Bone marrow (tissue), 2 donors: ENCODE results near the gene GTPBP4.
"Not testable (repeated sequence)": the region's sequence is repeated elsewhere in the genome, so short reads cannot be mapped to it uniquely, and the experiment has no call there.

Experiments used
- DNase-seq, 2 donors: peaks; one replicate each; lab custom pipeline; 2025; lab: John Stamatoyannopoulos, UW

Gene GTPBP4

DNA sequence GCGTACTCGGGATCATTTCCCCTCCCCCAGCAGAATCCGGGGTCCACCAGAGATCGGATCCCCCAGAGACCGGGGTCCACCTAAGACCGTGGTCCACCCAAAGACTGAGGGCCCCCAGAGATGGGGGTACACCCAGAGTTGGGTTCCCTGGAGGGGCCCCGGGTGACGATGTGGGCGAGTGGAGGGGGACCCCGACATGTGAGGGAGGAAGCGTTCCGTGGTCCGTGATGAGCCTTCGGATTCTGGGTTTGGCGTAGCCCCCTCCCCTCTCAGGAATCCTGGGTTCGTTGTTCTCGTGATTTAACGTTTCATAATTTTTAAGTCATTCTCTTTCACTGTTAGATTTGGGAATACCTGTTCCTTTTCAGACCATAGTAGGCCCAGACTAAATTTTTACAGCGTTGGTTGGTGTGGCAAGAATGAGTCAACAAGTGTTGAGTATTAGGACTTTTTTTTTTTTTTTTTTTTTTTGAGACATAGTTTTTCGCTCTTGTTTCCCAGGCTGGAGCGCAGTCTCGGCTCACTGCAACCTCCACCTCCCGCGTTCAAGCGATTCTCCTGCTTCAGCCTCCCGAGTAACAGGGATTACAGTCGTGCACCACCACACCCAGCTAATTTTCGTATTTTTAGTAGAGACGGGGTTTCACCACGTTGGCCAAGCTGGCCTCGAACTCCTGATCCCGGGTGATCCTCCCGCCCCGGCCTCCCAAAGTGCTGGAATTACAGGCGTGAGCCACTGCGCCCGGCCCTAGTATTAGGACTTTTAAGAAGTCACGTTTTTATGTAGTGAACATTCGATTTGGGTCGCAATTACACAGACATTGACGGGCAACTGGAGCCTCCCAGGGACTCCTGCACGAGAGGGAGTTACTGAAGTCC is 672 bp downstream of the GTPBP4 start:
- DNase-seq: no peak

- no peak for DNase-seq
Measured at GRCh38 chr10:990808-991207, 2.6 kb downstream of the GTPBP4 start.

DNA sequence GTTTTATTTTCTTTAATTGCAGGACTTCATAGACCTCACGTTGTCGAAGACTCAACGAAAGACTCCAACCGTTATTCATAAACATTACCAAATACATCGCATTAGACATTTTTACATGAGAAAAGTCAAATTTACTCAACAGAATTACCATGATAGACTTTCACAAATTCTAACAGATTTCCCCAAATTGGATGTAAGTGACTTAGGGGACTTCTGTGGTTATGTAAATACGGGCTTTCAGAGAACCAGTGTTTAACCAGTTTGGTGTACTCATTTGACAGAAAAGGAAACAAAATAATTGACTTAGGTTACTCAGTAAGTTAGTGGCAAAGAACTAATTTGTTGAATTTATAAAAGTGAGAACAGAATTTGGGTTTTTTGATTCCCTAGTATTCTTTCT is 4.2 kb downstream of the GTPBP4 start:
- DNase-seq: no peak

GRCh38 chr10:992871-993270 is 4.6 kb downstream of the GTPBP4 start:
- DNase-seq: no peak

GRCh38 chr10:994836-995558 is 6.8 kb downstream of the GTPBP4 start:
- no peak for DNase-seq

DNA sequence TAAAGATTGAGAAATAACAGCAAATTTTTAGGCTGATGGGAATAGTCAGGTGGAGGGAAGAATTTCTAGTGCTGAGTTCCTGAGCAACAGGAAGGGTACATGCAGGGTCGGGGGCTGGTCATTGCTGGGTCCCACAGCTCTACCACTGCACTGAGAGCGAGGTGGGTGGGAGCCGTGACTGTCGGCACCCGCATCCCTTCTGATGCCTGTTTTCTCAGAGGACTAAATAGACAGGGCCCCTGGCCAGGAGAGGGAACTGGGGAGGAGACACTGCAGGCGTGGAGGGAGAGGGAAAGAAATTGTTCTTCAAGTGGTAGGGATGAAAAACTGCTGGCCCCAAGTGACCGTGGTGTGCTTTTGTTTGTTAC is 7.3 kb downstream of the GTPBP4 start:
- no peak for DNase-seq

- DNase-seq: no peak
Measured at GRCh38 chr10:996031-996430, 7.8 kb downstream of the GTPBP4 start.

DNA sequence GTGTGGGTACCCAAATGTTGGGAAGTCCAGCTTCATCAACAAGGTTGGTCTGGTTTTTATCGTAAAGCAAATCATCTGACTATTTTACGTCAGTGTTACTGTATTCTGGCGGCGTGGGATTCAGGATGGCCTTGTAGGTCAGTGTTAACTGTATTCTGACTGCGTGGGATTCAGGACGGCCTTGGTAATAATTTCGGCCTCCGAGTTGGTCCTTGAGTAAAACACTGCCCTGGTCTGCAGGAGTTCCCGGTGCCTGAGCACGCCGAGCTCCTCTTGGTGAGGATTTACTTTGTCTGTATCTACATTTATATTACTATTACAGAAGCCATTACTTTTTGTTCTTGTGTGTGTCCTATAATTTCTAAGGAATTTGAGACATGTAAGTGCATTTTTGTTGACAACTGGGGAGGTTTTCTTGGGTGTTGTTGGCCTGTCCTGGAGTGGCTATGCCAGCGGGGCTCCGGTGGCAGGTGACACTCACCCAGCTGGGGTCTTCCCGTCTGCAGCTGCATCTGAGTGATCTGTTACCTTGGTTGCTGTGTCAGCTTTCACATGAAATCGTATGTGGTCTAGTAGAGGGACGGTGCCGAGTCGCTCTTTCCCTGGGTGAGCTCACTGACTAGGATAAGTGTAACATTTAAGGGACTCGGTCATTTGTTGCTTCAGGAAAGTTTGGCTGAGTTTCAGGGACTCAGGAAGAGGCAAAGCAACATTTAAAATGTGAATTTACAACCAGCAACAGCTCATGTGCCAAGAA is 9.2 kb downstream of the GTPBP4 start:
- DNase-seq: no peak

- no peak for DNase-seq
Measured at GRCh38 chr10:1002425-1003006, 14.3 kb downstream of the GTPBP4 start.

GRCh38 chr10:1003884-1004670 is 15.8 kb downstream of the GTPBP4 start:
- no peak for DNase-seq

DNA sequence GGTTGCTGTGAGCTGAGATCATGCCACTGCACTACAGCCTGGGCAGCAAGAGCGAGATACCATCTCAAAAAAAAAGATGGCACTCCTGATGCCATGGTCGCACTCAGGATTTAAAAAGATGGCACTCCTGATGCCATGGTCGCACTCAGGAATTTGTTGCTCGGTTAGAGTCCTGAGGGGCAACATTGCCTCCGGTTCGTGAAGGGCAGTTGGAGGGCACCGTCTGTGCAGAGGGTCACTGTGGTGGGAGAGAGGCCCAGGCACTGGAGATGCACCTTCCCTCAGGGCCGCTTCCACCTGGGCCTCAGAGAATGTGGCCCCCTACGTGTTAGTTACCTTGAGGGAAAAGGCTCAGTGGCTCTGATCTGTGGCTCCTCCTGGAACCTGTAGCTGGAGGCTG is 18.3 kb downstream of the GTPBP4 start:
- no peak for DNase-seq

DNA sequence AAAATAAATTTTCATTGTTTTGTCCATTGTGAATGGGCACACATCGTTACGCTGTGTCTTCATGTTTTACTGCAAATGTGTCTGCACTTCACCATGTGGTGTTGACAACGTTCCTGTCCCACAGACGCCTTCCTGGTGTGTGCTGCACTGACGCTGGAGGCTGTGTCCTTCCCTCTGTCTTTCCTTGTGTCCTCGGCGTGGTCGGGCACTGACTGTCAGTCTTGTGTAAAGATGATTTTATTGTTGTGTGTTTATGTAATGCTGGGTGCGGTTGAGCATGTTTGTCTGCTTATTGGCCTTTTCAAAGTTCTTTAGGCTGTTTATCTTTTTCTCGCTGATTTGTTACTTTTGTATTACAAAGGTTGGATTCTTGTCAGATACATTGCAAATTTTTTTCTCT is 19.3 kb downstream of the GTPBP4 start:
- DNase-seq: no peak

GRCh38 chr10:1009071-1009494 is 20.8 kb downstream of the GTPBP4 start:
- DNase-seq: no peak

DNA sequence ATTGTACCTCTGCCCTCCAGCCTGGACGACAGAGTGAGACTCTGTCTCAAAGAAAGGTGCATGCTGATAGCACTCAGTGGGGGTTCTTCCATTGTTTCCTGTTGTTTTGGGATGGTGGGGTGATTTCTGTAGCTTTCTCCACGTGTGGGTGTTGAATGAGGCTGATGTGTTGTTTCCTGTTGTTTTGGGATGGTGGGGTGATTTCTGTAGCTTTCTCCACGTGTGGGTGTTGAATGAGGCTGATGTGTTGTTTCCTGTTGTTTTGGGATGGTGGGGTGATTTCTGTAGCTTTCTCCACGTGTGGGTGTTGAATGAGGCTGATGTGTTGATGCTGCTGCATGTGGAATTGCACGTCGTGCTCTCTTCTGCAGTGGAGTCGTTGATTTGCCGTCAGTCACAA is 21.7 kb downstream of the GTPBP4 start:
- not testable (repeated sequence) for DNase-seq

GRCh38 chr10:1010703-1011102 is 22.5 kb downstream of the GTPBP4 start:
- DNase-seq: no peak

DNA sequence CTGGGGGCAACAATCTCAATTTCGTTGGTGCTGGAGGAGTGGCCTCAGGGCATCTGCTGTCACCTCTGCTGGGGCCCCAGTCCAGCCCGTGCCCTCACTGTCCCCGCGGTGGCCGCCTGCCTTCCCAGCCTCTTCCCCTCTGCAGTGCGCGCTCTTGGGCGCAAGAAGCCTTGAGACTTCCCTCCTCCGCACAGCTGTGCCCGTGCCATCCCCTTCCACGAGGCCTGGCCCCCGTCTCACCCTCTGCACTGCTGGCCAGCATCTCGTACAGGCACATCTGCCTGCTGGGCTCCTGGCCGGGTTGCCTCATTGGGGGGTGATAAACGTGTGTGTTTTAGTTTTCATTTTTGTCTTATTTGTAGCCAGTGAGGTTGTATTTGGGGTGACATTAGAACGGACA is 23.5 kb downstream of the GTPBP4 start:
- no peak for DNase-seq

DNA sequence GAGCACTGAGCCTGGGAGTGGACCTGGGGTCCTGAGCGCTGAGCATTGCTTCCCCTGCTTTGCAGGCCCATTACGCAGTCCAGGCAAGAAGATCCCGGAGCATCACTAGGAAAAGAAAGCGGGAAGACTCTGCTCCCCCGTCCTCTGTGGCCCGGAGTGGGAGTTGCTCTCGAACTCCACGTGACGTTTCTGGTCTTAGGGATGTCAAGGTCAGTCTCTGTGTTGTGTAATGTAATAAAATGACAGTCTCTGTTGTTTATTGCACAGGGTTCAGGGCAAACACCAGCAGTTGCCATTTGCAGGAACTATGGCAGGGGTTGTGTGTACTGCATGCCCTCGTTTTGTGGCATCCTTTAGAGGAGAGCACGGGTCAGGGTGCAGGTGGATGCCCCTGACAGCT is 27.5 kb downstream of the GTPBP4 start:
- no peak for DNase-seq

DNA sequence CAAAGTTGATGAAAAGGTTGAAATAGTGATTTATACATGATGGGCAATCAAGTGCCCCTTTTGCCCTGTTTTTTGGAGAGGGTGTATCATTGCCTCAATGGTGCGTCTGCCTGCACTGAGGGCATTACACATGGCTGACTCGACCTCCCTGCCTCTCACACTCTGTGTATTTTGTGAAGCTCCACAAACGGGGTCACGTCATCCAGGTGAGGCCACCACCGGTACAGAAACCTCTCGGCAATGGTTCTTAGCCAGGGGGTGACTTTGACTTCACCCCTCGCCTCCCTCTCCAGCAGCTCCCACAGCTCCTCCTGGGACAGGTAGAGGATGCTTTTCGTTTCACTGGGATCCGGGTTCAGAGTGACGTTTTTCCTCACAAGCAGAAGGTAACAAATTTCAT is 31.1 kb downstream of the GTPBP4 start:
- DNase-seq: no peak

DNA sequence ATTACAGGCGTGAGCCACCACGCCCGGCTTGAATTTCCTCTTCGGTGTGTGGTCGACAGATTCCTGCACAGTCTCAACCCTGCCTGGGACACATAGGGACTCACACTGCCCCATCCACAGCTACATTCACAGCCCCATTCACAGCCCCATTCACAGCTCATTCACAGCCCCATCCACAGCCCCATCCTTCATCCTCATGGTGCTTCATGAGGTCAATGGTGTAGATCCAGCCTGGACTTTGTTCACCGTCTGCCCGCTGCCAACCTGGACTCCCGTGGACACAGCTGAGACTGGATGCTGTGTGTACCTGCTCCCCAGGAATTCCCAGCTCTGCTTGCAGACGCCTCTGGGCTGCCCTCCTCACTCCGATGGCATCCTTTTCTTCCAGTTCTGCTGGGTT is 32.2 kb downstream of the GTPBP4 start:
- DNase-seq: no peak

GRCh38 chr10:1020958-1021357 is 32.7 kb downstream of the GTPBP4 start:
- no peak for DNase-seq

DNA sequence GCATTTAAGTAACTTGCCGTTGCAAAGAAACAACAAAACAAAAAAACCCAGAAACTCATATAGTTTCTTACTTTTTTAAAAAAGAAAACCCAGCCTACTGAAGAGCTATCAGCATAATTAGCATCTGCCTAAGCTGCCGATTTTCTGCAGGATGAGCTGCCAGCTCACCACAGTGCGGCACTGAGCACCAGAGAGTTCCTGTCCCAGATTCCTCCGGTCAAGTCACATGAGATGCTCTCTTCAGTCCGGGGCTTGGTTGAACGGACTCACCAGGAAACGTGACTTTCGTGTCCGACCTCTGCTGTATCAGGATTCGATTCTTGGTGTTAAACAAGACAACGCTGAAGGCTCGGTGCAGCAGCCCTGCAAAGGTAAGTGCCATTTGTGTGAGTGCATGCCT is 34.2 kb downstream of the GTPBP4 start:
- no peak for DNase-seq

- DNase-seq: no peak
Measured at GRCh38 chr10:1024103-1024502, 35.9 kb downstream of the GTPBP4 start.
